Stimulated activated CD8-positive, alpha-beta memory T cell treated with anti-CD3 and anti-CD28 coated beads, Interleukin-12 subunit alpha, Interleukin-12 subunit beta, amount 100 ng/mL, for 1 hour (primary cell): ENCODE results near the gene ABHD12.
"Not testable (repeated sequence)": the region's sequence is repeated elsewhere in the genome, so short reads cannot be mapped to it uniquely, and the experiment has no call there.

Experiments
- DNase-seq: peaks from one replicate; pipeline ENCODE4 v3.0.0-alpha.2; 2020; ENCODE audit warnings: low read depth

Gene ABHD12

GRCh38 chr20:25390538-25391528 is at the start of gene ABHD12:
ABHD12 (minus strand) TSS chr20:25390835; CDS start chr20:25390703, 132 bp downstream.
- DNase-seq, result peak; percentile 87

- DNase-seq, result no peak
Measured at GRCh38 chr20:25439328-25439727, 48.7 kb upstream of the ABHD12 start.

- DNase-seq, result no peak
Measured at GRCh38 chr20:25437153-25437581, 46.5 kb upstream of the ABHD12 start.

GRCh38 chr20:25424536-25424935 is 33.9 kb upstream of the ABHD12 start:
- no peak for DNase-seq

GRCh38 chr20:25422032-25422431 is 31.4 kb upstream of the ABHD12 start:
- DNase-seq, result no peak

GRCh38 chr20:25421102-25421501 is 30.5 kb upstream of the ABHD12 start:
- DNase-seq, result no peak

GRCh38 chr20:25418776-25419175 is 28.1 kb upstream of the ABHD12 start:
- DNase-seq, result no peak

- no peak for DNase-seq
Measured at GRCh38 chr20:25408890-25409289, 18.3 kb upstream of the ABHD12 start.

- no peak for DNase-seq
Measured at GRCh38 chr20:25408170-25408547, 17.5 kb upstream of the ABHD12 start.

GRCh38 chr20:25407311-25408169 is 16.9 kb upstream of the ABHD12 start, which contains the start of gene GINS1:
GINS1 (plus strand) TSS chr20:25407673; CDS start chr20:25407821, 148 bp downstream.
- peak; percentile 58 for DNase-seq

- DNase-seq, result no peak
Measured at GRCh38 chr20:25402583-25402982, 11.9 kb upstream of the ABHD12 start.

GRCh38 chr20:25400291-25400732 is 9.7 kb upstream of the ABHD12 start:
- not testable (repeated sequence) for DNase-seq

GRCh38 chr20:25399037-25399430 is 8.4 kb upstream of the ABHD12 start:
- no peak for DNase-seq

GRCh38 chr20:25398376-25399036 is 7.9 kb upstream of the ABHD12 start:
- DNase-seq, result no peak

GRCh38 chr20:25397821-25398220 is 7.2 kb upstream of the ABHD12 start:
- DNase-seq, result no peak

GRCh38 chr20:25397096-25397495 is 6.5 kb upstream of the ABHD12 start:
- DNase-seq, result no peak

GRCh38 chr20:25394996-25395395 is 4.4 kb upstream of the ABHD12 start:
- DNase-seq, result no peak

GRCh38 chr20:25394276-25394675 is 3.6 kb upstream of the ABHD12 start:
- no peak for DNase-seq

- DNase-seq, result no peak
Measured at GRCh38 chr20:25389858-25390537, 637 bp downstream of the ABHD12 start.

- DNase-seq, result no peak
Measured at GRCh38 chr20:25389401-25389857, 1.2 kb downstream of the ABHD12 start.

- DNase-seq, result no peak
Measured at GRCh38 chr20:25382704-25383370, 7.8 kb downstream of the ABHD12 start.
